WTC11 (cell line): ENCODE results near the gene TLX2. TPM values are rescaled to one million over a fixed set of nuclear protein-coding genes. Genes with fewer than 3 reads are reported as not detected.

Source experiments
- ATAC-seq: fragments of 200-7000 bp; cut with Tn5 transposase; 2 replicates; pipeline ENCODE4 v1.10.0; 2021; ENCODE audit warnings: mild to moderate bottlenecking, moderate library complexity
- CTCF ChIA-PET: fragments of 300-600 bp; sonication (Branson Sonifier 250); formaldehyde crosslinking; loops from one replicate; lab custom pipeline; 2021; ENCODE audit warnings: antibody characterized with exemption; lab: Charles Lee
- POLR2A ChIA-PET: fragments of 350-600 bp; sonication (Branson Sonifier 250); formaldehyde crosslinking; loops from one replicate; lab custom pipeline; 2021; ENCODE audit warnings: antibody characterized with exemption; lab: Charles Lee
- DNase-seq: peaks from one replicate; pipeline ENCODE4 v3.0.0; 2021; ENCODE audit warnings: low spot score
- H3K27ac Mint-ChIP-seq: 2 replicates; pipeline ENCODE4 v1.8.0; 2021; ENCODE audit warnings: mixed read lengths
- H3K27me3 Mint-ChIP-seq: 2 replicates; pipeline ENCODE4 v1.8.0; 2021; ENCODE audit warnings: low read depth, mild to moderate bottlenecking, moderate library complexity, mixed read lengths
- H3K36me3 Mint-ChIP-seq: 2 replicates; pipeline ENCODE4 v1.8.0; 2021; ENCODE audit warnings: mixed read lengths
- H3K4me1 Mint-ChIP-seq: 2 replicates; pipeline ENCODE4 v1.8.0; 2022; ENCODE audit warnings: mixed read lengths
- H3K4me3 Mint-ChIP-seq: 2 replicates; pipeline ENCODE4 v1.8.0; 2021; ENCODE audit warnings: mild to moderate bottlenecking, moderate library complexity, mixed read lengths
- H3K9me3 Mint-ChIP-seq: 2 replicates; pipeline ENCODE4 v1.8.0; 2021; ENCODE audit warnings: mixed read lengths
- CBFB ChIP-seq: sonication (generic); formaldehyde crosslinking; IDR thresholded peaks from 2 replicates; pipeline ENCODE4 v1.8.1; 2022; ENCODE audit warnings: mild to moderate bottlenecking, low read depth, missing genetic modification reagents
- CREM ChIP-seq: sonication (generic); formaldehyde crosslinking; IDR thresholded peaks from 2 replicates; pipeline ENCODE4 v1.8.1; 2022; ENCODE audit warnings: mild to moderate bottlenecking, missing genetic modification reagents, moderate library complexity
- ELF4 ChIP-seq: sonication (generic); formaldehyde crosslinking; IDR thresholded peaks from 2 replicates; pipeline ENCODE4 v1.8.1; 2022; ENCODE audit warnings: low read depth, mild to moderate bottlenecking, moderate library complexity, missing genetic modification reagents
- ESRRA ChIP-seq: sonication (generic); formaldehyde crosslinking; IDR thresholded peaks from 2 replicates; pipeline ENCODE4 v1.8.1; 2022; ENCODE audit warnings: mild to moderate bottlenecking, missing genetic modification reagents, borderline replicate concordance
- FOXJ3 ChIP-seq: sonication (generic); formaldehyde crosslinking; IDR thresholded peaks from 2 replicates; pipeline ENCODE4 v1.9.0; 2021; ENCODE audit warnings: missing genetic modification reagents, mild to moderate bottlenecking, borderline replicate concordance
- GABPB1 ChIP-seq: sonication (generic); formaldehyde crosslinking; IDR thresholded peaks from 2 replicates; pipeline ENCODE4 v1.8.1; 2023; ENCODE audit warnings: mild to moderate bottlenecking, missing genetic modification reagents
- GRHL2 ChIP-seq: fragments of 250-450 bp; sonication (Bioruptor Pico); IDR thresholded peaks from 2 replicates; pipeline ENCODE4 v1.8.0; 2022; ENCODE audit warnings: mild to moderate bottlenecking, moderate library complexity; ENCODE audit not compliant: insufficient replicate concordance, severe bottlenecking
- IRF1 ChIP-seq: sonication (generic); formaldehyde crosslinking; IDR thresholded peaks from 2 replicates; pipeline ENCODE4 v1.8.0; 2023; ENCODE audit warnings: missing genetic modification reagents
- MLX ChIP-seq: sonication (generic); formaldehyde crosslinking; IDR thresholded peaks from 2 replicates; pipeline ENCODE4 v1.8.1; 2023; ENCODE audit warnings: mild to moderate bottlenecking, missing genetic modification reagents, moderate library complexity
- MXD4 ChIP-seq: fragments of 250-450 bp; sonication (Bioruptor Pico); IDR thresholded peaks from 2 replicates; pipeline ENCODE4 v1.8.0; 2021; ENCODE audit warnings: mild to moderate bottlenecking, moderate library complexity, borderline replicate concordance
- NFYB ChIP-seq: sonication (generic); formaldehyde crosslinking; conservative IDR thresholded peaks from 2 replicates; pipeline ENCODE4 v1.8.0; 2022; ENCODE audit warnings: low read depth, missing genetic modification reagents
- NR3C1 ChIP-seq: sonication (generic); formaldehyde crosslinking; conservative IDR thresholded peaks from 2 replicates; pipeline ENCODE4 v1.8.1; 2023; ENCODE audit warnings: low read depth, mild to moderate bottlenecking, missing genetic modification reagents
- OVOL2 ChIP-seq: fragments of 250-450 bp; sonication (Bioruptor Pico); IDR thresholded peaks from 2 replicates; pipeline ENCODE4 v1.9.0; 2021; ENCODE audit warnings: mild to moderate bottlenecking, borderline replicate concordance
- PRRX2 ChIP-seq: fragments of 250-450 bp; sonication (Bioruptor Pico); IDR thresholded peaks from 2 replicates; pipeline ENCODE4 v1.8.0; 2021; ENCODE audit warnings: mild to moderate bottlenecking
- TEAD4 ChIP-seq: sonication (generic); formaldehyde crosslinking; IDR thresholded peaks from 2 replicates; pipeline ENCODE4 v1.8.0; 2022; ENCODE audit warnings: mild to moderate bottlenecking, missing genetic modification reagents
- ZBTB43 ChIP-seq: sonication (generic); formaldehyde crosslinking; IDR thresholded peaks from 2 replicates; pipeline ENCODE4 v1.8.1; 2023; ENCODE audit warnings: mild to moderate bottlenecking, missing genetic modification reagents
- ZMAT4 ChIP-seq: fragments of 250-450 bp; sonication (Bioruptor Pico); IDR thresholded peaks from 2 replicates; pipeline ENCODE4 v1.9.0; 2021; ENCODE audit warnings: mild to moderate bottlenecking
- ZNF121 ChIP-seq: sonication (generic); formaldehyde crosslinking; IDR thresholded peaks from 2 replicates; pipeline ENCODE4 v1.8.0; 2023; ENCODE audit warnings: missing genetic modification reagents
- ZNF232 ChIP-seq: sonication (generic); formaldehyde crosslinking; IDR thresholded peaks from 2 replicates; pipeline ENCODE4 v1.8.0; 2022; ENCODE audit warnings: mild to moderate bottlenecking, missing genetic modification reagents
- total RNA-seq: library from RNA; stranded (reverse); gene quantifications from 3 replicates; pipeline ENCODE4 v1.2.3, GENCODE V29; 2021
- TF ChIP-seq, protein P1 (sequence below): sonication (generic); formaldehyde crosslinking; IDR thresholded peaks from 2 replicates; pipeline ENCODE4 v1.8.0; 2022; ENCODE audit warnings: missing genetic modification reagents

TLX2 gene
- total RNA-seq, 1 experiment from 2014 or later, result 0.26 TPM

- peaks cover 36% of the 10 kb centered on the region for H3K27me3 Mint-ChIP-seq
- H3K9me3 Mint-ChIP-seq, result no peaks in the 10 kb centered on the region
- ATAC-seq (no peak), DNase-seq (no peak)
- no peak overlapping the region for H3K27ac Mint-ChIP-seq
- no peak overlapping the region for H3K4me3 Mint-ChIP-seq
- no peak for TF ChIP-seq ZNF121 (CRISPR knock-in tag)
- no peak for TF ChIP-seq ZMAT4 (CRISPR knock-in tag)
- TF ChIP-seq TEAD4 (CRISPR knock-in tag), result no peak
- no peak for TF ChIP-seq MLX (CRISPR knock-in tag)
- TF ChIP-seq MXD4 (CRISPR knock-in tag), result no peak
- no peak for TF ChIP-seq CBFB (CRISPR knock-in tag)
- no peak for TF ChIP-seq GRHL2
- TF ChIP-seq ELF4 (CRISPR knock-in tag), result no peak
- TF ChIP-seq NR3C1 (CRISPR knock-in tag), result no peak
- no peak for TF ChIP-seq GABPB1 (CRISPR knock-in tag)
- TF ChIP-seq ESRRA (CRISPR knock-in tag), result no peak
- no peak for TF ChIP-seq NFYB
- TF ChIP-seq ZBTB43 (CRISPR knock-in tag), result no peak
- peaks cover 10% of the 10 kb centered on the region for H3K4me1 Mint-ChIP-seq
- POLR2A ChIA-PET, result no interaction called here
- H3K36me3 Mint-ChIP-seq, result no peaks in the 10 kb centered on the region
- CTCF ChIA-PET, result no interaction called here
These were observed 30.4 kb downstream of the TLX2 start for GRCh38 chr2:74544634-74545033.

- no peak for DNase-seq
- Mint-ChIP-seq H3K36me3 (peaks cover 2% of the 10 kb centered on the region; the same call in 1 of the 2 replicates), H3K9me3 (no peaks in the 10 kb centered on the region), H3K4me3 (no peak overlapping the region), H3K27ac (no peak overlapping the region), H3K27me3 (peaks cover 50% of the 10 kb centered on the region), H3K4me1 (peaks cover 19% of the 10 kb centered on the region)
- TF ChIP-seq IRF1 (CRISPR knock-in tag) (no peak), OVOL2 (CRISPR knock-in tag) (no peak), ZNF232 (CRISPR knock-in tag) (no peak), CREM (CRISPR knock-in tag) (no peak), PRRX2 (CRISPR knock-in tag) (no peak)
- ATAC-seq, result no peak
- CTCF ChIA-PET, result no interaction called here
- POLR2A ChIA-PET, result no interaction called here
These were observed 31.8 kb downstream of the TLX2 start for GRCh38 chr2:74546004-74546403.

GRCh38 chr2:74548285-74548899 is 34.1 kb downstream of the TLX2 start:
- peak overlapping the region; percentile 30; the same call in 1 of the 2 replicates for H3K27ac Mint-ChIP-seq
- peak overlapping the region; percentile 86 for H3K4me3 Mint-ChIP-seq
- CTCF ChIA-PET, result interaction anchor here (0.7 to 1.3 kb wide), 4 partner anchors 26 to 65 kb away, joined by 3 to 4 read pairs (median 3); partner anchors contain the start of gene TTC31
- DNase-seq (no peak), ATAC-seq (peak; percentile 14; the same call in 1 of the 2 replicates)
- POLR2A ChIA-PET, result no interaction called here
- peaks cover 30% of the 10 kb centered on the region for H3K4me1 Mint-ChIP-seq
- H3K9me3 Mint-ChIP-seq, result no peaks in the 10 kb centered on the region
- peaks cover 2% of the 10 kb centered on the region; the same call in 1 of the 2 replicates for H3K36me3 Mint-ChIP-seq
- peaks cover 71% of the 10 kb centered on the region for H3K27me3 Mint-ChIP-seq
- TF ChIP-seq, protein P1, sequence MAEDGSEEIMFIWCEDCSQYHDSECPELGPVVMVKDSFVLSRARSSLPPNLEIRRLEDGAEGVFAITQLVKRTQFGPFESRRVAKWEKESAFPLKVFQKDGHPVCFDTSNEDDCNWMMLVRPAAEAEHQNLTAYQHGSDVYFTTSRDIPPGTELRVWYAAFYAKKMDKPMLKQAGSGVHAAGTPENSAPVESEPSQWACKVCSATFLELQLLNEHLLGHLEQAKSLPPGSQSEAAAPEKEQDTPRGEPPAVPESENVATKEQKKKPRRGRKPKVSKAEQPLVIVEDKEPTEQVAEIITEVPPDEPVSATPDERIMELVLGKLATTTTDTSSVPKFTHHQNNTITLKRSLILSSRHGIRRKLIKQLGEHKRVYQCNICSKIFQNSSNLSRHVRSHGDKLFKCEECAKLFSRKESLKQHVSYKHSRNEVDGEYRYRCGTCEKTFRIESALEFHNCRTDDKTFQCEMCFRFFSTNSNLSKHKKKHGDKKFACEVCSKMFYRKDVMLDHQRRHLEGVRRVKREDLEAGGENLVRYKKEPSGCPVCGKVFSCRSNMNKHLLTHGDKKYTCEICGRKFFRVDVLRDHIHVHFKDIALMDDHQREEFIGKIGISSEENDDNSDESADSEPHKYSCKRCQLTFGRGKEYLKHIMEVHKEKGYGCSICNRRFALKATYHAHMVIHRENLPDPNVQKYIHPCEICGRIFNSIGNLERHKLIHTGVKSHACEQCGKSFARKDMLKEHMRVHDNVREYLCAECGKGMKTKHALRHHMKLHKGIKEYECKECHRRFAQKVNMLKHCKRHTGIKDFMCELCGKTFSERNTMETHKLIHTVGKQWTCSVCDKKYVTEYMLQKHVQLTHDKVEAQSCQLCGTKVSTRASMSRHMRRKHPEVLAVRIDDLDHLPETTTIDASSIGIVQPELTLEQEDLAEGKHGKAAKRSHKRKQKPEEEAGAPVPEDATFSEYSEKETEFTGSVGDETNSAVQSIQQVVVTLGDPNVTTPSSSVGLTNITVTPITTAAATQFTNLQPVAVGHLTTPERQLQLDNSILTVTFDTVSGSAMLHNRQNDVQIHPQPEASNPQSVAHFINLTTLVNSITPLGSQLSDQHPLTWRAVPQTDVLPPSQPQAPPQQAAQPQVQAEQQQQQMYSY (CRISPR knock-in tag), result peak; percentile 88
- TF ChIP-seq FOXJ3 (CRISPR knock-in tag), result no peak
